ENCODE results near the gene LIMS1.
"Not testable (repeated sequence)": the region's sequence is repeated elsewhere in the genome, so short reads cannot be mapped to it uniquely, and the experiment has no call there.

Gene LIMS1

DNA sequence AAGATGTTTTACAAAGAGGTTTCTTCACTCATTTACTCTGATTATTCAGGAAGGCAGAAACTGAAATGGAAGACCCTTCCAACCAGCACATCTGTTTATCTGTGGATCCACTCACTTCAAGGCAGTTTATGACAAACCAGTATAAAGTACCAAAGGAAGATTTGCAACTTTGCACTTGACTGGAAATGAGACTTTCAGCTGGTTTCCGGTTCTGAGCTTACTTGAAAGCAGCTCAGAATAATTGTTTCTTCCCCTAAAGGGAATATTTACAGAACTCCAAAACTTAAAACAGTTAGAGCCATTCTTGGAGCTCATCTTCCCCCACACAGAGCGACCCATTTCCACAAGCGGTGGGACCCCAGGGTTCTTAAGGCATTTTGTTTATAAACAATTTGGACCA, 129.8 kb downstream of the LIMS1 start:
- DNase-seq (ENCODE audit: low spot score), result not testable (repeated sequence)

DNA sequence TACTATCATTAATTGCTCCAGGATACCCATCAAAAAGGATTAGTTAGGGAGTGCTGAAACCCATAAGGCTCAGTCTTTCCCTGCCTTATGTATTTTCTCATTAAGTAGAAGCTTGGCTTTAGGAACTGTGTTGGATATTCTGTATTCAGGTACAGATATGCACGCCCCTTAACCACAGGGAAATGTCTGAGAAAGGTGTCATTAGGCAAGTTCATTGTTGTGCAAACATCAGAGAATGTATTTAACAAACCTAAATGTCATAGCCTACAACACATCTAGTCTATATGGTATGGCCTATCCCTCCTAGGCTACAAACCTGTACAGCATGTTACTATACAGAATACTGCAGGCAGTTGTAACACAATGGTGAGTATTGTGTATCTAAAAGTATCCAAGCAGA, 130.7 kb downstream of the LIMS1 start:
- DNase-seq (ENCODE audit: low spot score), result not testable (repeated sequence)

DNA sequence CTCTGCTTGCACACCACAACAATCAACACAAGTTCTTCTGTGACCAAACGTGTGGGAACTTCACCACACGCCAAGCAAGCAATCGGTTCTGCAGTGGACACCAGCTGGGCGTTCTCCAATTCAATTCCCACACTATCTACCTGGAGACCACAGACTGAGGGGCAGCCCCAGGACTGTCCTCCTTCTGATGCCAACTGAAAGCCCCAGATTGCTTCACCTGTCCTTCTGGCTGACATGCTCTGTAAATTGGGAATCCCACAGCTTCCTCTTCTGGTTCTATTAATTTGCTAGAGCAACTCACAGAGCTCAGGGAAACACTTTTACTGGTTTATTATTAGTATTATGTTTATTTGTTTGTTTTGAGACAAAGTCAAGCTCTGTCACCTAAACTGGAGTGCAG, 131.7 kb downstream of the LIMS1 start:
- not testable (repeated sequence) for DNase-seq (ENCODE audit: low spot score)

DNA sequence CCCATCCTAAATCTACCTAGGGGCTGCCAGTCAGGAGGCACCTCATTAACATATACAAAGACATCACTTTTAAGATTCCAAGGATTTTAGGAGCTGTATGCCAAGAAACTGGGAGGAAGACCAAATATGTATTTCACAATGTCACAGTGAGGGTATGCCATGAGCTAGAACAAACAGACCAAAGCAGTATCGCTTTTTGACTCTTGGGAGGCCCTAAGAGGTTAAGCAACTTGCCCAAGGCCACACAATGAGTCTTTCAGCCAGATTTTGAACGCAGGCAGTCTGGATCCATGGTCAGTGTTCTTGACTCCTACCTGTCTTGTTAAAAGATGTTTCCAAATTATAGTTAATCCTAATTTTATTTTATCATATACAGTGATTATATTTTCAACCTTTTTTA, 132.9 kb downstream of the LIMS1 start:
- DNase-seq (ENCODE audit: low spot score), result not testable (repeated sequence)

DNA sequence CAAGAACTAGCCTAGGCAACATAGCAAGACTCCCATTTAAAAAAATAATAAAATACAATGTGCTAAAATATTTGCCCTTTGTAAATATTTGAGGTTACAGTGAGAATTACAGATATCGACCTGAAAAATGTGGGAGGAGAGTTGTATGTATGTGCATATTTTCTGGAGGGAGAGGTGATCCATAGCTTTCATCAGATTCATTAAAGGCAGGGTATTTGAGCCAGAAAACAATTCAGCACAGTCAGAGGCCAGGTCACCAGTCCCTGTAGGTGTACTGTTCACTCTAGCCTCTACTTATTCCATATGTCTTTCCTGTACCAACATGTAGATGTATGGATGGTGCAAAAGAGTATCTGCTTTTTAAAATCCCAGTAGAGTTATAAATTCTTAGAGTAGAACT, 136.0 kb downstream of the LIMS1 start:
- DNase-seq (ENCODE audit: low spot score), result not testable (repeated sequence)

DNA sequence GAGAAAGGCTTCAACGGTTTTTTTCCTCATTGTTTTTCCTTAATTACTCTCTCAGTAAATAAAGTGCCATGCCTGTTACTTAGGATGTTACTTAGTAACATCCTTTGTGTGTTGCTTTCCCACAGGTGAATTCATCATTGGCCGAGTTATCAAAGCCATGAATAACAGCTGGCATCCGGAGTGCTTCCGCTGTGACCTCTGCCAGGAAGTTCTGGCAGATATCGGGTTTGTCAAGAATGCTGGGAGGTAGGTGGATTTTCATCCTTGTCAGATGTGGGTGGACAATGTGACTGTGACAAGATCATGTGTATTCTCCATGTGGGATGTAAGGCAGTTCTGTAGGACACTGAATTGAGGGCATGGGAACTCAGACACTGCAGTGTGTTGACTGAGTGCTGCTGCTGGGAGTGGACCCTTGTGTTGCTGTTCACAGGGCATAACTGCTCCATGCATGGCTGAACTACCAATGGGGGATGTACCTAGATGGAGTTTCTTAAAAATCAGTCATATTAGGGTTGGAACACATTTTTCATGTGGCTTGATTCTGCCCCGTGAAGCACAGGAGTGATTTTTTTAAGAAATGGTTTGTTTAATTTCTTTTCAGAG, 138.0 kb downstream of the LIMS1 start:
- DNase-seq (ENCODE audit: low spot score), result not testable (repeated sequence)

DNA sequence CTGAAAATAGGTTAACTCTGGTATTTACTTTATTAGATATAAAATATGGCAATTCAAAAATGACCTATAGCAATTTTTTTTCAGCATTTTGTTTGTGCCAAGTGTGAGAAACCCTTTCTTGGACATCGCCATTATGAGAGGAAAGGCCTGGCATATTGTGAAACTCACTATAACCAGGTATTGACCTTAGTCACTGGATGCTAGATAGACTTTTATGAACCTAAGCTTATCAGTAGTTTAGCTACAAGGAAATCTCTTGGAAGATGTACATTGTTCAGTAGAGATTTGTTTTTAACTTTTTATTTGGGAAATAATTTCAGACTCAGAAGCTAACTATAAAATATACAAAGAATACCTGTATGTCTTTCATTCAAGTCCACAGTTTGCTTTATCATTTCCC, 142.3 kb downstream of the LIMS1 start:
- not testable (repeated sequence) for DNase-seq (ENCODE audit: low spot score)

DNA sequence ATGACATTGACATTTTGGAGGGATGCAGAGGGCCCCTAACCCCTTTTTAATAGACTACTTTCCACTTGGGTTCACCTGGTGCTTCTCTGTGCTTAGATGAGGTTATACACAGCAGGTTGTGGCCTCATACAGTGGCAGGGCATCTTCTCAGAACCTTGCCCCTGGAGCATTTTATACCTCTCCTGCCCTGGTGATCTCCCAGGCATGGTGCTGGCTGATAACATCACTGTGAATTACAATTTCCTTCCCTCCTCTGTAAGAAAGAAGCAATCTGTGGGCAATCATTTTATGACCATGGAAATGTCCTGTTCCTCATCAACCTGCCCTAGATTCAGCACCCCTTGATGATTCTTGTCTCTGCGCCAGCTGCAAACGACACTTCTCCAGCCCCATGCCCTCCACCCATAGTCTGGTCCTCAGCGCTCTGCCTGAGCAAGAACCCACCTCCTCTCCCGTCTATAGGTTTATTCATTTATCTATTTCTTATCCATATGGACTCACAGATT, 143.0 kb downstream of the LIMS1 start:
- not testable (repeated sequence) for DNase-seq (ENCODE audit: low spot score)

DNA sequence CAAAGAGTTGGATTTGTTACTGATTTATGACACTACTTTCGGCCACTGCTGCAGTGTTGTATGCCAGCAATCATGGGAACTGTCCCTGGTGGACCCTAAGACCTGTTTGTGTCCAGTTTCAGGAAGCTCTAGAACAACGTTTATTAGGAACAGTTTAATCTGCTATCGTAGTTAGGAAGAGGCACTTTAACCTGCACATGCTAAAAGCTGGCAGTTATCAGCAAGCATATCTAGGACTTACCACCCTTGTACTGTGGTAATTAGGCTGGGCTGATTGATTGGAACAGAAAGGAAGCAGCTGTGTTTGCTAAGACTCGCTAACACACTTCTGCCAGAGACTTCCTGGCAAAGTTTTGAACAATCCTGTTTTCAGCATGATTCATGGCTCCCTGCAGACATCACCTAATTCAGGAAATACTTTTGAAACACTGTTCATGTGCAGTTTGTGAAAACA, 144.0 kb downstream of the LIMS1 start:
- DNase-seq (ENCODE audit: low spot score), result not testable (repeated sequence)

DNA sequence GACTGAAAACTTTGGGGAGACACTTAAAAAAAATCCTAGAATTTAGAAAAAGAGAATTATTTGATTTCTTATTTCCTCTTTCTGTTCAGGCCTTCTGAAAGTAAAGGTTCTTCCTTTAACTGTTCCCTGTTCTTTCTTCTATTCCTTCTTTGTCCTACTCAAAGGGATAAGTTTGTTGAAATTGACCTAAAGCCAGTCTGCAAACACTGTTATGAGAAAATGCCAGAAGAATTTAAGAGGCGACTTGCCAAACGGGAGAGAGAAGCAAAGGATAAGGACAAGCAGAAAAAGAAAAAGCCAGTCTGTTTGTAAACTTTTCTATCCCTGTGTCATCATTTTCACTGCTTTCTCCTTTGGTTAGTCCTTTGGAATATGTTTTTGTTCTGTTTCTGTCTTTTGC, 146.5 kb downstream of the LIMS1 start:
- not testable (repeated sequence) for DNase-seq (ENCODE audit: low spot score)

DNA sequence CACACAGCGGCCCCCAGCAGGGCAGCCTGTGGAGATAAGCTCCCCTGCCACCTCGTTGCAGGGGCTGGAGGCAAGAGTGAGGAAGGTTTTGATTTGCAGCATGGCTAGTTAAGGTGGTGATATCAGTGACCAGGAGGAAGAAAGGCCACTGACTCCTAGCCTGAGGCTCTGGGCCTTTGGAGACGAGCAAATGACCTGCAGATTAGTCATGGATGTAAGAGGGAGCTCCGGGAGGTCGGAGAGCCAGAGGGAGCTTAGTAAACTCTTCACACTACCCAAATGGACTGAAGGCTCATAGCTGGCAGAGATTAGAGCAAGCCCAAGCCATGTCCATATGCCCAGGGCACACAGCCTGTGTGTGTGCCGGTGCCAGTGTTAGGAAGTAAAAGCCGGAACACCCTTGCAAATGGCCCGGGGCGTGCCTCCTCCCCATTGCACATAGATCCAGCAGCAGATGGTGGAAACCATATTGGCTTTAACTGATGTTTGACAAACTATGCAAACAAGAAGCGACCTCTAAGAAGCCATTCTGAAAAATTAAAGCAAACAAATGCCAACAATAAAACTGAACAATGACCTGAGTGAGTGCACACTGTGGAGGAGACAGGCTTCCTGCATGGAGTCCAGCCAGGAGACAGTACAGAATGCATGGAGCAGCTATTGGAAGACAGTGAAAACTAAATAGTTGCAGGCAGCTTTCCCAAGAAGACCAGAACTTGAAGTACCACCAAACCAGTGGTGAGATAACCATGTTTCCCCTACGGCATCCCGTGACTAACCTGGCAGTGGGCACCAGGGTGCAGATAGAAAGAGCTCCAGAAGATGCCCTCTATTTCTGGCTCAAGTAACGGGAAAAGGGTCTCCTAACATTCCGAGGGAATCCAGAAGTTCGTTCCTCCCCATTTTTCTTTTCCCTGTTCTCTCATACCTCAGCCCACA, 154.8 kb downstream of the LIMS1 start:
- not testable (repeated sequence) for DNase-seq (ENCODE audit: low spot score)

DNA sequence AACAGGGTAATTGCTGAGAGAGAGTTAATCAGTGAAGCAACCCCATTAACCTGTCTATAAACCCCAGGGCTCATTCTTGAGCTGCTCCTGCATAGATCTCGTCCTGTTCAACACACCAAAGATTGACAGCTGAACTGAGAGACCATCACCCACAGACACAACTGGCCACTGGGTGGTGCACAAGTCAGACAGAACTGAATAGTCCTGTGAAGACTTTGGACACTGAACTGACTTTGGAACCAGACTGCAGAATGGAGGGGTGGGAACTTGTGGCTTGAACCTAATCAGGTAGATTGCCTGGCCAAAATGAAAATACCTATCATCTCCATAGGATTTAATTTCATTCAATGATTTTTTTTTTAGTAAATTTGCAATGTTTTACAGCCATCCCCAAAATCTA, 155.7 kb downstream of the LIMS1 start:
- not testable (repeated sequence) for DNase-seq (ENCODE audit: low spot score)

DNA sequence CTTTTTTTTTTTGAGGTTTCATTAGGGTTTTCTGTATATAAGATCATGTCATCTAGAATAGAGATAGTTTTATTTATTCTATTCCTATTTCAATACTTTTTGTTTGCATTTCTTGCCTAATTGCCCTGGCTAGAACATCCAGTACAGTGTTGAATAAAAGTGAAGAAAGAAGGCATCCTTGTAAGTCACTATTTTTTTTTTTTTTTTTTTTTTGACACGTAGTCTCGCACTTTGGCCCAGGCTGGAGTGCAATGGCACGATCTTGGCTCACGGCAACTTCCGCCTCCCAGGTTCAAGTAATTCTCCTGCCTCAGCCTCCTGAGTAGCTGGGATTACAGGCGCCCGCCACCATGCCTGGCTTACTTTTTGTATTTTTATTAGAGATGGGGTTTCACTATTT, 157.2 kb downstream of the LIMS1 start:
- no peak for DNase-seq (ENCODE audit: low spot score)

DNA sequence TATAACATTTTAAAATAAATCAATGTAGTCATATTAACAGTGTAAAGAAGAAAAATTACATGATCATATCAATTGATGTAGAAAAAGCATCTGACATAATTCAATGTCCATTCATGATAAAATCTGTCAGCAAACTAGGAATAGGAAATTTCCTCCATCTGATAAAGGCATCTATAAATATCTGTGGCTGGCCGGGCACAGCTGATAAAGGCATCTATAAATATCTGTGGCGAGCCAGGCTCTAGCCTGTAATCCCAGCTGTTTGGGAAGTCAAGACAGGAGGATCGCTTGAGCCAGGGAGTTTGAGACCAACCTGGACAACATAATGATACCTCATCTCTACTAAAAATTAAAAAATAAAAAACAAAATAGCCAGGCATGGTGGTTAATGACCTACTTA, 166.9 kb downstream of the LIMS1 start:
- DNase-seq (ENCODE audit: low spot score), result no peak

DNA sequence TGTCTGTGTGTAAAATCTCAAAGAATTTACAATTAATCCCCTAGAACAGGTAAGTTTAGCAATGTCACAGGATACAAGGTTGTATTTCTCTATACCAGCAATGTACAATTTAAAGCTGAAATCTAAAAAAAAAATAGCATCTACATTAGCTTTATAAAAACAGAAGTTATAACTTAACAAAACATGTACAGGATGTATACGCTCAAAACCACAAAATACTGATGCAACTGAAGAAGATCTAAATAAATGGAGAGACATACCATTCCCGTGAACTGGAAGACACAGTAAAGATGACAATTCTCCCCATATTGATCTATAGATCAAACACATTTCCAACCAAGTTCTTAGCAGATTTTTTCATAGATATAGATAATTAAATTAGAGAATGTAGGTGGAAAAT, 167.5 kb downstream of the LIMS1 start:
- no peak for DNase-seq (ENCODE audit: low spot score)

DNA sequence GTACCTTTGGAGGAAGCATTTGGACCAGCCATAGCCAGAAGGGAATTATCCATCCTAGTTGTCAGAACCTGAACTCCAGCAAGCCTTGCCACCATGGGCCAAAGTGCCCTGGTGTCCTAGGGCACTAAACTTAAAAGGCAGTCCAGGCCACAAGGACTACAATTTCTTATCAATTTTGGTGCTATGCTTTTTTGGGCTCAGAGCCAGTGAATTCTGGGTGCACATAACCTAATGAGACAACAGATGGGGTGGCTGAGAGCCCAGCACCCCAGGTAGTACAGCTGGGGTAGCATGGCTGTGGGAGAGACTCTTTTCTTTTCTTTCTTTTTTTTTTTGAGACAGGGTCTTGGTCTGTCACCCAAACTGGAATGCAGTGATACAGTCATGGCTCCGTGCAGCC, 170.6 kb downstream of the LIMS1 start:
- DNase-seq (ENCODE audit: low spot score), result no peak

DNA sequence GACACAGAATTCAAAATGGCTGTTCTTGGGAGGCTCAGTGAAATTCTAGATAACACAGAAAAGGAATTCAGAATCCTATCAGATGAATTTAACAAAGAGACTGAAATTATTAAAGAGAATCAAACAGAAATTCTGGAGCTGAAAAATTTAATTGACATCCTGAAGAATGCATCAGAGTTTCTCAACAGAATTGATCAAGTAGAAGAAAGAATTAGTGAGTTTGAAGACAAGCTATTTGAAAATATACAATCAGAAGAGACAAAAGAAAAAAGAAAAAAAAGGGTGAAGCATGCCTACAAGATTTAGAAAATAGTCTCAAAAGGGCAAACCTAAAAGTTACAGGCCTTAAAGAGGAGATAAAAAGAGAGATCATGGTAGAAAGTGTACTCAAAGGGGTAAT, 173.0 kb downstream of the LIMS1 start:
- DNase-seq (ENCODE audit: low spot score), result no peak

DNA sequence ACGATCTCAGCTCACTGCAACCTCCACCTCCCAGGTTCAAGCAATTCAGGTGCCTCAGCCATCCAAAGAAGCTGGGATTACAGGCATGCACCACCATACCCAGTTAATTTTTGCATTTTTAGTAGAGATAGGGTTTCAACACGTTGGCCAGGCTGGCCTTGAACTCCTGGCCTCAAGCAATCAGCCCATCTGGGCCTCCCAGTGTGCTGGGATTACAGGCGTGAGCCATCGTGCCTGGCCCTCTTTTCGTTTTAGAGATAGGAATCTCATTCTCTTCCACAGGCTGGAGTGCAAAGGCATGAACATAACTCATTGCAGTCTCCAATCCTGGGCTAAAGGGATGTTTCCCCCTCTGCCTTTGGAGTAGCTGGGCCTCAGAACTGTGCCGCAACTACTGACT, 182.7 kb downstream of the LIMS1 start:
- not testable (repeated sequence) for DNase-seq (ENCODE audit: low spot score)

DNA sequence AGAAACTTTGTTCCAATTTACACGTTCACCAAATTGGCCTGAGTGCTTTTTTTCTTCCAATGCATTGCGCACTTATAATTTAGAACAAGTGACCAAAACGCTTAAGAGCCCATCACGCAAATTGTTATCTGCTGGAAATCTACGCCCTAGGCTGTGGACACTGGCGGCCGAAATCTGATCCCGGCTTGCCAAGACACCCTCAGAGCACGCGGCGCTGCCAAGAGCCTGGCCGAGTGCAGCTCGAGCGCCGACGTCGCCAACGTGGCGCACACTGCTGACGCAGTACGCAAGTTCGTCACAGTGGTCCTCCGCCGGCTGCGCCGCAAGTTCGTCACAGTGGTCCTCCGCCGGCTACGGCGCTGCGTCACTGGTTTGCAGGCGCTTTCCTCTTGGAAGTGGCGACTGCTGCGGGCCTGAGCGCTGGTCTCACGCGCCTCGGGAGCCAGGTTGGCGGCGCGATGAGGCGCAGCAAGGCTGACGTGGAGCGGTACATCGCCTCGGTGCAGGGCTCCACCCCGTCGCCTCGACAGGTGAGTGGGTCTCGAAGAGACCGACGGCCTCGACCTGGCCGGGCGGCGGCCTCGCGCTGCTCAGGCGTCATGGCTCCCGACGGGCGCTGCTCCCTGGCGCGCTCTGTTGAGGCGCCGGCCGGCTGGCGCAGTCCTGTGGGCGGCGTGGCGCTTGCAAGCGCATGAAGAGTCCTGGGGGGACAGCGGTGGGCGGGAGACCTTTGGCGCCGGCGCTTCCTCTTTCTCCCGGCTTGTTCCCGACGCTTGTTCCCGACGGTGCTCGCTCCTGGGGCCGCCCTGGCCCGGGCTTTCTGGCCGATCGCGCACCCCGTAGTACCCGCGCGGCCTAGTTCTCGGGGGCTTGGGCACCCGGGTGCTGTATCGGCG, 185.1 kb downstream of the LIMS1 start, which contains the start of gene RANBP2:
RANBP2 (plus strand) TSS at position 334 of the 896 bp plus-strand sequence; CDS start at position 459, 125 bp downstream.
- peak; percentile 95 for DNase-seq (ENCODE audit: low spot score)

DNA sequence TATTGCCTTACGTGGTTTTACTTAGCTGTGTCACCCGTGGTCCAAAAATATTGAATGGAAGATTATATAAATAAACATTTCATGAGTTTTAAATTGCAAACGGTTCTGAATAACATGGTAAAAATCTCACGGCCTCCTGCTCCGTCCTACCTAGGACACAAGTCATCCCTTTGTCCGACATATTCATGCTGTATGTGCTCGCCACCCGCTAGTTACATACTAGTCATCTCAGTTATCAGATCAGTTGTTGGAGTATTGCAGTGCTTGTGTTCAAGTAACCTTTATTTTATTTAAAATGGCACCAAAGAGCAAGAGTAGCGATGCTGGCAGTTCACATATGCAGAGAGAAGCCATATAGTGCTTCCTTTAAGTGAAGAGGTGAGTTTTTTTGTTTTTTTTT, 191.8 kb downstream of the LIMS1 start:
- not testable (repeated sequence) for DNase-seq (ENCODE audit: low spot score)

DNA sequence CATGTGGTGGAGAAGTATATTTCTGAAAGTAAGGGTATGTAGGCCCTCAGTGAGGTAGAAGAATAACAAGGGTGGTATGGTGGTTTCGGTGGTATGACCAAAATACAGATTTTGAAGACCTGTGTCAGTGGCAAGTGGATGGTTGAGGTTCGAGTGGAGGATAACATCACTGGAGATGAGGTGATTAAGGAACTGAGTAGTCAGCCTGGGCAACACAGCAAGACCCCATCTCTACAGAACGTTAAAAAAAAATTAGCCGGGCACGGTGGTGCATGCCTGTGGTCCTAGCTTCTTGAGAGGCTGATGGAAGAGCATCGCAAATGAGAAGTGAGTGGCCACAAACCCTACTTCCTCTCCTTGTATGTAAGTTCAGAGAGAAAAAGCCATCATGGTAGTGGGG, 200.4 kb downstream of the LIMS1 start:
- DNase-seq (ENCODE audit: low spot score), result not testable (repeated sequence)
